NCI-H82 treated with DMSO at 0.1 percent for 48 hours (cell line): ENCODE data around the gene PTPRB.

Source experiments
- DNase-seq: peaks from one replicate; lab custom pipeline; 2025; ENCODE audit not compliant: unreplicated experiment; lab: John Stamatoyannopoulos, UW

Gene PTPRB

GRCh38 chr12:70644861-70645260 lies 7.6 kb upstream of the PTPRB start:
- no peak for DNase-seq

GRCh38 chr12:70643939-70644338 lies 6.7 kb upstream of the PTPRB start:
- DNase-seq = no peak

GRCh38 chr12:70641691-70642090 lies 4.5 kb upstream of the PTPRB start:
- no peak for DNase-seq

GRCh38 chr12:70640901-70641300 lies 3.7 kb upstream of the PTPRB start:
- DNase-seq = no peak

- no peak for DNase-seq
These were observed 2.3 kb upstream of the PTPRB start for GRCh38 chr12:70639535-70639934.

GRCh38 chr12:70638639-70639360 lies 1.6 kb upstream of the PTPRB start:
- DNase-seq = no peak

GRCh38 chr12:70635755-70636154 lies 1.5 kb downstream of the PTPRB start:
- DNase-seq = no peak

- no peak for DNase-seq
These were observed 8.3 kb downstream of the PTPRB start for GRCh38 chr12:70628701-70629480.

GRCh38 chr12:70627677-70628076 lies 9.6 kb downstream of the PTPRB start:
- no peak for DNase-seq

- DNase-seq = no peak
These were observed 11.0 kb downstream of the PTPRB start for GRCh38 chr12:70626180-70626579.

- no peak for DNase-seq
These were observed 17.6 kb downstream of the PTPRB start for GRCh38 chr12:70619471-70620152.

- DNase-seq = no peak
These were observed 18.9 kb downstream of the PTPRB start for GRCh38 chr12:70618371-70618770.

GRCh38 chr12:70617450-70617849 lies 19.8 kb downstream of the PTPRB start:
- DNase-seq = no peak

GRCh38 chr12:70615174-70615866 lies 21.9 kb downstream of the PTPRB start:
- no peak for DNase-seq

GRCh38 chr12:70609739-70610491 lies 27.3 kb downstream of the PTPRB start:
- no peak for DNase-seq

GRCh38 chr12:70609203-70609602 lies 28.0 kb downstream of the PTPRB start:
- no peak for DNase-seq

GRCh38 chr12:70608184-70608583 lies 29.0 kb downstream of the PTPRB start:
- DNase-seq = no peak

GRCh38 chr12:70607107-70607506 lies 30.1 kb downstream of the PTPRB start:
- no peak for DNase-seq

- DNase-seq = no peak
These were observed 31.3 kb downstream of the PTPRB start for GRCh38 chr12:70605976-70606375.

- DNase-seq = no peak
These were observed 32.6 kb downstream of the PTPRB start for GRCh38 chr12:70604662-70605061.

- DNase-seq = no peak
These were observed 34.2 kb downstream of the PTPRB start for GRCh38 chr12:70603044-70603443.
